GM18517 (cell line): Measurements from ENCODE around the gene MEX3B.
A peak's percentile ranks its signal among the peaks of the same experiment; 100 is the strongest.

Experiments used
- ATAC-seq: cut with Tn5 transposase; IDR thresholded peaks from one replicate; pipeline ENCODE4 v1.9.1; 2021; ENCODE audit warnings: mild to moderate bottlenecking, moderate library complexity; ENCODE audit not compliant: unreplicated experiment

MEX3B gene

DNA sequence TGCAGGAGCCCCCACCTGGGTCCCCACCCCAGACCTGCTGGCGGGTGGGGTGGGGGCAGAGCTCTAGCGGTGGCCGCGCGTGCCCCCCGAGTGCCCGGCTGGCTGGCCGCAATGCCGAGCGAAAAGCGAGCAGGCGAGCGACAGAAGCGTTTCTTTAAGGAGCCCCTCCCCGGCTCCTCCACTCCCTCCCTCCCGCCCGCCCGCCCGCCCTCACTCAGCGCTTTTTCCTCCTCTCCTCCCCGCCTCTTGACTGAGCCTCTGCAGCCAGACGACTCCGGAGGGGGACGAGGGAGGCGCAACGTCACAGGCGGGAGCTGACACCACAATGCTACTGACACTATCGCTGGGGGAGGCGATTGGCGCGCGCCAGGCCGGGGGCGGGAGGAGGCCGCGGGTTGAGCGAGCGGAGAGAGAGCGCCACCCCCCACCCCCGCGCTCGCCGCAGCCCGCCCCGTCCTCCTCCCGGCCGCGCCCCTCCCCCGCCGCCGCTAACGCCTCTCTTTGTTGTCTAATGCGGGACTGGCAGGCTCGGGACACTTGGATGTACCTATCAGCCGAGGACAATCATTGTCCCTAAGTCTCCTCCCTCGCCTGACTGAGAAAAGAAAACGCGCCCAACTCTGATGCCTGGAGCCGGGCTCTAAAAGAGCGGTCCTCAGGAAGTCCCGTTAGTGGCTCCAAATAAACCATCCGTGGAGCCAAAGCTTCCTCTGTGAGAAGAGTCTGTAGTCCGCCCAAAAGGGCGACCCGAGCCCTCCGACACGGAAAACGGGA is at the start of gene MEX3B:
Gene MEX3B, minus strand, starts transcription at position 127 of the 774 bp plus-strand sequence. CDS start 313 bp downstream, outside the sequence.
- ATAC-seq: peak; percentile 60

DNA sequence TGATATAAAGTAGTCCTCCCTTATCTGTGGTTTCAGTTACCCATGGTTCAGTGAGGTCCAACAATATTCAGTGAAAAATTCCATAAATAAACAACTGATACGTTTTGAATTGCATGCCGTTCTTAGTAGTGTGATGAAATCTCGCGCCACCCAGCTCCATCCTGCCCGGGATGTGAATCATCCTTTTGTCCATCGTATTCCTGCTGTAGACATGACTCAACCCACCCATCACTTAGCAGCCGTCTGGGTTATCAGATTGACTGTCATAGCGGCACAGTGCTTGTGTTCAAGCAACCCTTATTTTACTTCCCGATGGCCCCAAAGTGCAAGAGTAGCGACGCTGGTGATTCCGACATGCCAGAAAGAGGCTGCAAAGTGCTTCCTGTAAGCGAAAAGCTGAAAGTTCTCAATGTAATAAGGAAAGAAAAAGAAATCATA is 48.0 kb upstream of the MEX3B start:
- no peak for ATAC-seq

DNA sequence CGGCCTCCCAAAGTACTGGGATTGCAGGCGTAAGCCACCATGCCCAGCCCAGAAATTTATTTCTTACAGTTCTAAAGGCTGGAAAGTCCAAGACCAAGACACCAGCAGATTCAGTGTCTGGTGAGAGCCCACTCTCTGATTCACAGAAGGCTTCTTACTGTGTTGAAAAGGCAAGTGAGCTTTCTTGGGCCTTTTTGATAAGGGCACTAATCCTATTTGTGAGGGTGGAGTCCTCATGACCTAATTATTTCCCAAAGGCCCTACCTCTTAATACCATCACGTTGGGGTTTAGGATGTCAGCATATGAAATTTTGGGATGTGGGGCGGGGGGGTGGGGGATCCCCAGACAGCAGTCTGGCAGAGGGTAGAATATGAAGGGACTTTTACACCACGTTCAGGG is 47.5 kb upstream of the MEX3B start:
- no peak for ATAC-seq

DNA sequence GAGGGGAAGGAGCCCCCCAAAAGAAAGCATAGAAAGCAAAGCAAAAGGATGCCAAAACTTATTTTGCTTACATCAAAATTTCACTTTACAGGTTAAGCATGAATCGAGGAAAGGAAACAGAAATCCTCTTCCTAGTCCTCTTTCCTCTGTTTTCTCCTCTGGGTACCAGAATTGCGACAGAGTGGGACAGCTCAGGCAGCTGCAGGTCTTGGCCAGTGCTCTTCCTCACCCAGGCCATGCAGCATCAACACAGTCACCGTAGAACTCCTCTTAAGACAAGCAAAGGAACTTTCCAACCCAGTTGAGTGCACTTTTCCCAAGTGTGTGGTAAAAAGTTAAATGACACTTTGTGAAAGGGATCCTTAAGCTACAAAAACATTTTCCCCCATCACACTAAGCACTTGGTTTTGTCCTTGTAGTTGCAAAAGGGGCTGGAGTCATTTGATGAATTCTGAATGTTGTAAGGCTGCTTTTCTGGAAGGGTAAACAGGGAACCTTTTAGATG is 45.9 kb upstream of the MEX3B start:
- ATAC-seq: no peak

DNA sequence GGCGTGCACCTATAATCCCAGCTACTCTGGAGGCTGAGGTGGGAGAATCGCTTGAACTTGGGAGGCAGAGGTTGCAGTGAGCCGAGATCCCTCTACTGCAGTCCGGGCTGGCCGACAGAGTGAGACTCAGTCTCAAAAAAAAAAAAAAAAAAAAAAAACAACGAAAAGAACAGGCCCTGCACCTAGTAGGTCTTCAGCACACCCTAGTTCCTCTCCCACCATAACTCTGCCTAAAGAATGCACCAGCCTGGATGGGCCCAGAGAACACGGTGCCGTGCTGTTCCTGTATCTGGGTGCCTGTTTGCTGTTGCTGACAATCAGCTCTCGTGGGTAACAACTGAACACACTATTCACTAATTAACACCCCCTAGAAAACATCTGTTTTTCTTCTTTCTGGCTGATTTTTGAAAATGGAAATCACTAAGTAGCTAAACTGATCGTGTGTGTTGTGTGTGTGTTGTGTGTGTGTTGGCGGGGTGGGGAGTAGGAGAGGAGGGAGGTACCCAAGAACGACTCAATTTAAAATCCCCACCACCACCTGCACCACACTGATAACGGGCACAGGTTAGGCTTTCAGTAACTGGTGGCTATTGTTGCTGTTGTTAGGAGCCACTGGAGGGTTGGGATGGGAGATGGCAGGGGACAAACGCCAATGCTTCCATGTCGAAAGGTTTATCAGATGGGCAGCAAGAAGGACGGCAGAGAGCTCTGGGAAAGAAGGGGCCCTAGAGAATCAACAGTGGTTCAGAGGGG is 40.6 kb upstream of the MEX3B start:
- ATAC-seq: no peak

DNA sequence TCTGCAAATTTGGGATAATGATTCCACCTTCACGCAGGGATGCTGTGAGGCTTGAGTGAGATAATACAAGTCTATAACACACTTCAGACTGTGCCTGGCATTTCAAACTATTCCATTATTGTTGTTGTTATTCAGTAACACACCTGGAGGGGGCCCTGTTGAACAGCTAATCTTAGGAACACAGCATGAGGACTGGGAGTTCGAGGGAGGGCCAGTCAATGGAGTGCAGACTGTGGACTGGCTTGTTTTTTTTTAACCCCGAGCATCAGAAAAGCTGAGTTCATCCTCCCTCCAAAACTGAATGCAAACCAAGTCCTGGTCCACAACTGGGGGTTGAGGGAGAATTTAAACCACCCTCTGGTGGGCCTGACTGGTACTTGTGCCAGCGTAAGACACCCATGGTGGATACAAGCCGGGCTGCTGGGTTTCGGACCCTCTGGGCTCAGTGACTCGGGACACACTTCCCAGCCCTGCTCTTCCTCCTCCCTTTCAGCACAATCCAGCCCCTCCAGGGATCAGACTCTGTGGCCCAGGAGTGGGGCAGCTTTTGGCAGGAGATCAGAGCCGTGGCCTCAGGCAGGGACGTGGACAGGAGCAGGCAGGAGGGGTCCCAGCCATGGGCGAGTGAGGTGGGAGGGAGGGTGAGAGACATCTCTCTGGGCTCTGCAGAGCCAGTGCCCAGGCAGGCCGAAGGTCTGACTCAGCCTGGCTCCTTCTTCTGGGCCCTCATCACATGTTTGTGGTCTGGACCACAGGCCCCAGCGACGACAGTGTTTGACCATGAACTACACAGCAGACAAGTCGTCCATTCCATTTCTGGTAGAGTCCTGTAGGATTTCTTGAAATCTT is 36.3 kb upstream of the MEX3B start:
- ATAC-seq: no peak

DNA sequence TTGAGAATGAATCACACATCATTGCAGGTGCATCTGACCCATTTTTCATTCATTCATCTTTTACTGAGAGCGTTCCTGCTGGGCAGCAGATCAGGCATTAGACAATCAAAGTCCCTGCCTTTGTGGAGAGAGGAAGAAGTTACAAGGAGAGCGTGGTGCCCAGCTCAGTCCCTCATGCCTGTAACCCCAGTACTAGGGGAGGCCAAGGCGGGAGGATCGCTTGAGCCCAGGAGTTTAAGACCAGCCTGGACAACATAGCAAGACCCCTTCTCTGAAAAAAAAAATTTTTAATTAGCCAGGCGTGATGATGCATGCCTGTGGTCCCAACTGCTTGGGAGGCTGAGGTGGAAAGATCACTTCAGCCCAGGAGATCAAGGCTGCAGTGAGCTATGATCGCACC is 35.0 kb upstream of the MEX3B start:
- no peak for ATAC-seq

DNA sequence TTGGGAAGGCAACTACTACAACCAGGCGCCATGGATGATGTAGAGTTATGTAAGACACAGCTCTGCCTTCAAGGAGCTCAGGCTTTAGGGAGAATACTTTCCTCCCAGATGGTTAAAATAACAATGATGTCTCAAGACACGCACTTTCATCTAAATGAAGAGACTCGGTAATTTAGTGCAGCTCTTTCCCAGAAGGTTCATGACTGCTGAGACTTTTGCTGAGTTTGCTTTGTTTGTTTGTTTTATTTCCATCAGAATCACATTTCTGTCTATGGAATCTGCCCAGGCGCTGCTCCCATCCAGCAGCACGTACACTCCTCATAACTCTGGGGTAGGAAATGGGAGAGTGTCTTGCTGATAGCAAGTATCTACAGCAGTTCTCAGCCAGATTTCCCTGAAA is 33.9 kb upstream of the MEX3B start:
- no peak for ATAC-seq

DNA sequence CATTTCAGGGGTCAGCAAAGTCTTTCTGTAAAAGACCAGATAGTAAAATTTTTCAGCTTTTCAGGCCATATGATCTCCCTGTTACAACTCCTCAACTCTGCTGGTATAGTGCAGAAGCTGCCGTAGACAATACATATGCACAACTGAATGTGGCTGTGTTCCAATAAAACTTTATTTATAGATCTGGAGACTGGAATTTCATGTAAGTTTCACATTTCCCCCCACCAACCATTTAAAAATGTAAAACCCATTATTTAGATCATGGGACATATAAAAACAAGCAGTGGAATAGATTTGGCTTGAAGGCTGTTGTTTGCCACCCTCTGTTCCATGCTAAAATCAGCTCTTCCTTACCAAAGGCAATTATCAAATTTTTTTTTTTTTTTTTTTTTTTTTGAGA is 28.8 kb upstream of the MEX3B start:
- ATAC-seq: no peak

DNA sequence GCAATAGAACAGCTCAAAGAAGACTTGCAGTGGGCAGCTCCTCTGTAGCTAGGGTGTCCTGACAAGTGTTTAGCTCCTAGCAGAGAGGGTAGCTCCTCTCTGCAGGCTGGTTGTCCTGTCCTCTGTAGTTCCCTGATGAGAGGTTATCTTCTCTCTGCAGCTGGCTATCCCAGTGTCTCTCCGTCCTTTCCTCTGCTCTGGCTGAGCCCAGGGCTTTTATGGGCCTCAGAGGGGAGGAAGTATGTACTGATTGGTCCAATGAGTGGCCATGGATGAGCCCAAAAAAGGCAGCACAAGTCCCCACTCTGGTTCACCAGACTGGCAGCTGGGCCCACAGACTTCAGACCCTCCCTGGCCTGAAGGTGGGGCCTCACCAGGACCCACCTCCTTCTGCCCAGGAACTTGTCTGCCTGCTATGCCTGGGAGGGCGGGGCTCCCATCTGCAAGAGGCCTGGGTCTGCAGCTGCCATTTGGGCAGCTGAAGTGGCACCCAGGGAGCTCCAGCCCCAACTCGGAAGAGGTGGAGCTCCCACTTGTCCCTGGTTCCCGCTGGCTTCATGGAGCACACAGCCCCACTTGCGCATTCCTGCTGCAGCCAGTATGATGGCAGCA is 27.2 kb upstream of the MEX3B start:
- no peak for ATAC-seq

DNA sequence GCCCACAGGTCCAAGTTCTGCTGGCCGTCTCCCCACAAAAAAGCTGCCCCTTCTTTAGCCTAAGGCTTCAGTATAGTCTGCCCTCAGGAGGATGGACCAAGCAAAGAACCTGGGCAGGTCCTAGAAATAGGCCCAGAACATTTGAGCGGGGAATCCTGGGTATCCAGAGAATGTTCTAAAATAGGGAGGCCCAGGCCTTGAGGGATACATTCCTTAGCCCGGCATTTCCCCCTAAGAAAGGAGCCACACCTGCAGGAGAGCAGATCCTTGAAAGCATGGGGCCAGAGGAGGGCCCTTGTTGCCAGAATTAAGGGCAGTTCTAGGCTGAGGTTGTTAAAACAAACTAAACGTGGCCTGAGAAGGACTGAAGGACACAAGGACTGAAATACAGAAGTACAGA is 20.6 kb upstream of the MEX3B start:
- no peak for ATAC-seq

DNA sequence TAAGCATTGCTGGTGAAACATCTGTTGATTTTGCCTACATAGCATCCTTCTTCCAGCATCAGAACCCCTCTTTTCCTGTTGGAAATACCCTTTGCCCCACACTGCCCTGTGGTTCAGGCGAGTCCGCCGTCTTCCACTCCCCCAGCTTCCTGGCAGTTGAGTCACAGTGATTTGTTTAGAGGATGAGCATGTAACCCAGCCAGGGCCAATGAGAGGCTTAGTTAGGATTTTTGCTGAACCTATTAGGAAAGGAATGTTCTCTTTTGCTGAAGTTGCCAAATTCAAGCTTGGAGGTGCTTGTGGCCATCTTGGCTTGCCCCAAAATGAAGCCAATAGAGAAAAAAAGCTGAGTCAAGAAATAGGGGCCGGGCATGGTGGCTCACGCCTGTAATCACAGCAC is 19.0 kb upstream of the MEX3B start:
- ATAC-seq: no peak

DNA sequence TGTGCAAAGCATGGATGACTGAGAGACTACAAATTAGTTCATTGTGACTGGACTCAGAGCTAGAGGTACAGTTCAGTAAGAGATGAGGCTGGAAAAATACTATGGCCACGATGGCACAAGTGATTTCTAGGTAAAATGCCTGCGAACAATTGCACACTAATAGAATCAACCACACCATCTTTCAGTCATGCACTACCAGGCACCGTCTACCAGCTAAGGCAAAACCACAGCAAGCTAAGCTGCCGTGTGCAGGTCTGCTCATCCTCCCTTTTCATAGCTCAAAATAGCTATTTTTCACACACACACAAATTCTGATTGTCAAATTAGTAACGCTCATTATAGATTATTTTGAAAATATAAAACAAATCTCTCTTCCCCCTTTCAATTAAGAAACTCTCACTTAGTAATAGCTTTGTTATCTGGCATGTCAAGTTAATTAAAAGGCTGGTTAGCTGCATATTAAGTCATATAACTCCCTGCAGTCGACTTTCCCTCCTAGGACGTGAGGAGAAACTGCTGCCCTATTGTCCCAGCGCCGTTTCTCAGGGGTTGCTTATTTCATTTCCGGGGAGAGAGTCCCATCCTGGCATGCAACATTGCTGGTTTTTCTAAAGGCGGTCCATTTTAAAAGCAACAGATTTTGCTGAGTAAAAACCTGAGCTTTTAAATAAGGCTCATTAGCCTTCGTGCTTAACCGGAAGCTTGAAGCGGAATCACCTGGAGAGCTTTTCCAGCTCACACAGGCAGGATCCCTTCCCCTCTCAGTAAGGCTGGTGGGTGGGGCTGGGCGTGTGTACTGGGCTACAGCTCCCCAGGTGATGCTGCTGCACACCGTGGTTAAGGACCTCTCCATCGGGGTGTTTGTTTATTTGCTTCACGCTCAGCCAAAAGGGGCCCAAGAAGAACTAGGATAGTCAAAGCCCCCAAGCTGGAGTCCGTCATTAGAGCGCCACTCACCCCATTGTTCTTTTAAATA is 16.9 kb upstream of the MEX3B start:
- ATAC-seq: no peak

DNA sequence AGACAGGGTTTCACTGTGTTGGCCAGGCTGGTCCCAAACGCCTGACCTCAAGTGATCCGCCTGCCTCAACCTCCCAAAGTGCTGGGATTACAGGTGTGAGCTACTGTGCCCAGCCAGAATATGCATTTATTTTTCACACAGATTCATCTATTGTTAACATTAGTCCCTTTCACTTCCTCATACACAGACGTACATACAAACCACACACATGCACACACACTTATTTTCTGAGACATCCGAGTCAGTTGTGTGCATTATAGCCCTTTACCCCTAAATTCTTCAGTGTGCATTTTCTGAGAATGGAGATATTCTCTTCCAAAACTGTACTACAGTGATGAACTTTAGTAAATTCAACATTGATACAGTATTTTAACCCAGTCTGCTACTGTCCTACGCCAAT is 15.0 kb upstream of the MEX3B start:
- ATAC-seq: no peak

DNA sequence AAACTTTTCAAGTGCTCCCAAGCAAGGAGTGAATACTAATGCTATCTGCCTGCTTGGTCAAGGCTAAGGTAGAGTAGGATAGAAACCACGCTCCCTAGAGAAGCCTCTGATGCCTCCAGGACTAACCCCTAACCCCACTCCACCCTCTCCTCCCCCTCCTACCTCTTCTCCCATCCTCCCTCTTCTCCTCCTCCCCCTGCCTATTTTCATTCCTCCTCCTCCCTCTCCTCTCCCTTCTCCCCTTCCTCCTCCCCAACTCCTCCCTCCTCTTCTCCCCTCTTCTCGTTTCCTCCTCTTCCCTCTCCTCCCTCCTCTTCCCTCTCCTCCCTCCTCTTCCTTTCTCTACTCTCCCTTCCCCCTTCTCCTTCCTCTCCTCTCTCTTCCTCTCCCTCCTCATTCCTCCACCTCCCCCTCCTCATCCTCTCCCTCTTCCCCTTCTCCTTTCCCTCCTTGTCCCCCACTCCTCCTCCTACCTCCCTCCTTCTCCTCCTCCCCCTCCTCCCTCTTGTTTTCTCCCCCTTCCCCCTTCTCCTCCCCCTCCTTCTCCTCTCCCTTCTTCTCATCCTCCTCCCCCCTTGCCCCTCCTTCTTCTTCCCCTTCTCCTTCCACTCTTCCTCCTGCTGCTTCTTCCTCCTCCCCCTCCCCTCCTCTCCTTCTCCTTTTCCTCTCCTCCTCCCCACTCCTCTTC is 12.8 kb upstream of the MEX3B start:
- ATAC-seq: no peak

DNA sequence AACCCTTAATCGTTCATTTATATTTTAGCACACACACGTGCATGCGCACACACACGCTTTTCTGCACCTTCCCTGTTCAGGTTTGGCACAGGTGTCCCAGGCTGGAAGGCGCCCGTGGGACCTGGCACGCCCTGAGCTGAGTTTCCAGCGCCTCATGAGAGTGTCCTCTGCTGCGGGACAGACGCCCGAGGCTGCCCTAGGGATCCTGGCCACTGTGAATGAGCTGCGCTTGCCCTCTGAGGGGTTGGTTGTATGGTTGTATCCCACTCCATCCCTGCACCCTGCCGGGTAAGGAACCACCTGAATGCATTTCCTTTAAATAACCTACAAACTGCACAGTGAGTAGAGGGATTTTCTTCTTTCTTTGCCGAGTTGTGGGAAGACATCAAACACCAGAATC is 12.2 kb upstream of the MEX3B start:
- ATAC-seq: no peak

DNA sequence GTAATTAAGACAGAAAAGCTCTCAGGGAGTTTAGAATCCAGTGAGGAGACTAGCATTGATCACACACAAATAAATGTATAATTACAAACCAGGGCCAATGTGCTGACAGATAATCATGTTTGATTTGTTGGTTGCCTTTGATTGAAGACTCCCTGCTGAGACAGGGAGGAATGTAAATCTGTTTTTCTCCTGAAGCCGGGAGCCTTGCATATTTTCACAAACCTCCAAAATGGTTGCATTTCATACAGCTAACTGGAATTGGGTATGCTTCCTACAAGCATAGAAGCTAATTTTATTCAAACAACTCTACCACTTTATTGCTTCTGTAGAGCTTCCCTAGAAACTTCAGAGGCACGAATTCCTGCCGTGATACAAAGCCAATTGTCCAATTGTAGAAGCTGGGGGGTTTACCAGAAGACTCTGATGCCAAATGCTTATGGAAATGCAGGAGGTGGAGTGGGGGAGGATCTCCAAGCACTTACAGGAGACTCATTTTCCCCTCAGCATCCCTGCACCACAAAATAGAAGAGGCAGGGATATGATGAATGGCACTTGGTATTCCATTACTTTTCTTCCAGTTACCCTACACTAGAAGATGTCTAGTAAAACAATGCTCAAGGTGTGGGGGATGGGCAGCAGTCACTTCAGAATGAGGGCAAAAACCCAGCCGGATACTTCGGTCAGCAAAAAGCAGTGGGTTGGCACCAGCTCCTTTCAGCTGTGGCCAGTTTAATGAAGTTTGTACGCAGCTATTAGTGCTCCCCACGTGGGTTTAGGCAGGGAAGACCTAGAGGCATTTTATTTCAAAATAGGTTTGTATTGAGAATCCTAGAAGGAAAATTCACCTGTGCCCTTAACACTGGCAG is 11.4 kb upstream of the MEX3B start:
- no peak for ATAC-seq

DNA sequence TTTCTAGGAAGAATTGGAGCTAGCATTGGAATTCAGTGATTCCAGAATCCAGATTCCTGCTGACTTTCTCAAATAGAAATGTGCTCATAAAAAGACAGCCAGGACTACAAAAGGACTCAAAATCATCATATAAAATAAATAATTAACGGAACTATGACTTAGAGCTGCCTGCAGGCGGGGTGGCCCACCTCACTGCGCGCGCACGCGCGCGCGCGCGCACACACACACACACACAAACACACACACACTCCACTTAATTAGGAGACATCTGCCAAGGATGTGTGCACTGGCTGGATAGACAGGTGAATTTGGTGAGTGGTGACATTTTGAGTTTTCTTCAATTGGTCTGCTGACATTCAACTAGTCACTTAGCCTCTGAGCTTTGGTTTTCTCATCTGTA is 6.9 kb upstream of the MEX3B start:
- ATAC-seq: no peak
